Naive thymus-derived CD4-positive, alpha-beta T cell (primary cell): Measurements from ENCODE around the gene SMC1A. TPM values are rescaled to one million over a fixed set of nuclear protein-coding genes. Genes with fewer than 3 reads are reported as not detected.

Experiments
- ATAC-seq: fragments of 150-1000 bp; cut with Tn5 transposase; 2 replicates; pipeline ENCODE4 v1.10.0; 2021; ENCODE audit warnings: mild to moderate bottlenecking, moderate library complexity
- CTCF ChIA-PET: fragments of 350-600 bp; sonication (Branson Sonifier 250); formaldehyde crosslinking; loops from one replicate; lab custom pipeline; 2021; ENCODE audit warnings: antibody characterized with exemption; lab: Charles Lee
- POLR2A ChIA-PET: fragments of 350-600 bp; sonication (Branson Sonifier 250); formaldehyde crosslinking; loops from one replicate; lab custom pipeline; 2021; ENCODE audit warnings: antibody characterized with exemption, inconsistent platforms; lab: Charles Lee
- DNase-seq, 9 donors: peaks; one replicate each; pipeline versions ENCODE4 v3.0.0 to v3.0.0-alpha.2; 2020 to 2022; ENCODE audit warnings: mixed read lengths in 1 of 9
- H3K27ac ChIP-seq: one replicate; pipeline ENCODE4 v1.7.0; 2013; ENCODE audit warnings: mild to moderate bottlenecking, low read depth, low read length, moderate library complexity
- H3K27me3 ChIP-seq, 2 donors: one replicate each; pipeline ENCODE4 v1.7.0; 2013; ENCODE audit warnings: low read length in 2 of 2, mild to moderate bottlenecking in 2 of 2, moderate library complexity in 2 of 2; ENCODE audit not compliant: control insufficient read depth in 2 of 2, insufficient read depth in 2 of 2
- H3K36me3 ChIP-seq, 3 experiments: 1 replicate in 2 of 3; 2 replicates in 1 of 3; pipeline ENCODE4 v1.7.0; 2013; ENCODE audit warnings: low read length in 3 of 3, mild to moderate bottlenecking in 3 of 3, moderate library complexity in 1 of 3; ENCODE audit not compliant: insufficient read depth in 3 of 3, control insufficient read depth in 2 of 3
- H3K4me1 ChIP-seq, 2 donors: one replicate each; pipeline ENCODE4 v1.7.0; 2013; ENCODE audit warnings: low read length in 2 of 2, mild to moderate bottlenecking in 2 of 2, moderate library complexity in 1 of 2; ENCODE audit not compliant: control insufficient read depth in 2 of 2, insufficient read depth in 2 of 2
- H3K4me3 ChIP-seq: 2 replicates; pipeline ENCODE4 v1.7.0; 2013; ENCODE audit warnings: mild to moderate bottlenecking, low read length
- H3K9me3 ChIP-seq, 3 experiments: 1 replicate in 2 of 3; 2 replicates in 1 of 3; pipeline ENCODE4 v1.7.0; 2013; ENCODE audit warnings: low read length in 3 of 3; ENCODE audit not compliant: control insufficient read depth in 2 of 3
- H3K27ac Mint-ChIP-seq, 9 donors: one replicate each; pipeline ENCODE4 v1.8.0; 2020 to 2022; ENCODE audit warnings: mixed read lengths in 9 of 9, mild to moderate bottlenecking in 8 of 9, moderate library complexity in 5 of 9, inconsistent platforms in 2 of 9
- H3K27me3 Mint-ChIP-seq, 5 donors: one replicate each; pipeline ENCODE4 v1.8.0; 2021 to 2022; ENCODE audit warnings: mixed read lengths in 5 of 5, mild to moderate bottlenecking in 1 of 5
- H3K36me3 Mint-ChIP-seq, 5 donors: one replicate each; pipeline ENCODE4 v1.8.0; 2020 to 2022; ENCODE audit warnings: mixed read lengths in 5 of 5, mild to moderate bottlenecking in 3 of 5, inconsistent platforms in 1 of 5
- H3K4me1 Mint-ChIP-seq, 7 donors: one replicate each; pipeline ENCODE4 v1.8.0; 2020 to 2022; ENCODE audit warnings: mixed read lengths in 7 of 7, mild to moderate bottlenecking in 3 of 7, inconsistent platforms in 1 of 7
- H3K4me3 Mint-ChIP-seq, 10 donors: one replicate each; pipeline ENCODE4 v1.8.0; 2020 to 2022; ENCODE audit warnings: mild to moderate bottlenecking in 10 of 10, mixed read lengths in 10 of 10, moderate library complexity in 6 of 10, inconsistent platforms in 2 of 10
- H3K9me3 Mint-ChIP-seq, 11 donors: one replicate each; pipeline ENCODE4 v1.8.0; 2020 to 2022; ENCODE audit warnings: mixed read lengths in 11 of 11, mild to moderate bottlenecking in 4 of 11, inconsistent platforms in 1 of 11, moderate library complexity in 1 of 11
- intact Hi-C, 2 donors: fragments of 100-400 bp; cut with micrococcal nuclease; formaldehyde crosslinking; loops; one replicate each; pipeline ENCODE4 v1.15.1; 2023
- polyA plus RNA-seq, 2 donors: library from polyadenylated mRNA; unstranded; fragments of 300-500 nt; fragmentation: Illumina TruSeq; gene quantifications; one replicate each; pipeline ENCODE4 v1.2.3, GENCODE V29; 2021
- total RNA-seq, 6 experiments: library from RNA in 5 of 6; stranded (reverse) in 5 of 6; gene quantifications; 1 replicate in 5 of 6; 2 replicates in 1 of 6; pipeline ENCODE4 v1.2.3 and lab custom pipeline; 2021 to 2026

SMC1A gene
- total and polyA plus RNA-seq, 7 experiments from 2014 or later, result 53.0 to 108 (median 67.7) TPM

DNA sequence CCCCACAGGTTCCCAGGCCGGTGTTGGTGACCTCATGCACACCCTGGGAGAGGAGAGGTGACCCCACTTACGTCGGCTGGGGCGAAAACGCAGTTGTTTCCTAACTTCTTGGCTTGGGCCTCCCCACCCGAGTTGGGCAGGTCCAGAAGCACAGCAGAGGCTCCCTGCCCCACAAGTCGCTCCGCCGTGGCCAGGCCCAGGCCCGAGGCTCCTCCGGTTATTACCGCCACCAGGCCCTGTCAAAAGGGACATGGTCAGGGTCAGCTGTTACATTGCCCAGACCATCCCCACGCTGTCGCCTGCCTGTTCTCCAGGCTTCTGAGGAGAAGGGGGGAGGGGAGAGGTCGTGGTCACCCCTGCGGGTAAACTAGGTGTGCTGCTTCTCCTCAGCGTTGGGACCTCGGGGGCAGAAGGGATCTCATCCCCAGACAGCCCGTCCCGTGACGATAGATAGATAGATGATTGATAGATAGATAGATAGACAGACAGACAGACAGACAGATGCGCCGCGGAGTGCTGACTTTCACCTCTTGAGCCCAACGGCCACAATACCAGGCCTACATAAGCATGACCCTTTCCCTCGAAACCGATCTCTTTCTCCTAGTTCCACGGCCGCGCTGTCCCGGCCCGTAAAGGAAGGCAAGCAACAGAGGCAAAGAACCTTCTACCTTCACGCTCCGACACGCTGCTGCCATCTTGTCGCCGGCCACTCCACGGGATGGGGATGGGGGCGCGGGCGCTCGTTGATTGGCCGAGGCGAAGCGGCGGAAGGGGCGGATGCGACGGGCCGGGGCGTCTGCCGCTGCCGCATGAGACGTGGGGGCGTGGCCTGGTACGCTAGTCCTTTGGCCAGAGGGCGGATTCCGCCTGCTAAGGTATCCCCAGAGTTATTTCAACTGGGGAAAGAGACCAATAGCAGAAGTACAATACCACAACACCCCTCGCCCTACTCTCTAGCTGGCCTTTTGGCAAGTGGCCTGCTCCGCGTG, 11.5 kb upstream of the SMC1A start, which contains the start of gene HSD17B10:
HSD17B10 (minus strand) TSS at position 720 of the 989 bp plus-strand sequence; CDS start at position 695, 25 bp downstream.
- Histone ChIP-seq H3K36me3 (peaks cover 0 to 16% (median 0%) of the 10 kb centered on the region in 3 experiments), H3K27me3 (no peaks in the 10 kb centered on the region), H3K27ac (peak within 1 kb of the TSS; percentile 82), H3K4me3 (peak within 1 kb of the TSS; percentile 76), H3K4me1 (peaks cover 0 to 11% of the 10 kb centered on the region in 2 donors), H3K9me3 (no peaks in the 10 kb centered on the region)
- Mint-ChIP-seq H3K9me3 (no peaks in the 10 kb centered on the region), H3K4me3 (peak within 1 kb of the TSS; percentile 83 to 99 (median 94)), H3K27ac (peak within 1 kb of the TSS; percentile 85 to 99 (median 94)), H3K4me1 (peaks cover 8 to 32% (median 15%) of the 10 kb centered on the region in 7 donors), H3K36me3 (peaks cover 0 to 6% (median 3%) of the 10 kb centered on the region in 5 donors), H3K27me3 (no peaks in the 10 kb centered on the region)
- intact Hi-C loops, result loop anchor here (1.0 kb wide), 2 partner anchors 12 to 341 kb away; partner anchors contain the start of genes RIBC1 (in 2 of the 2) and SMC1A (in 2 of the 2)
- peak; percentile 70 to 84 (median 81) for DNase-seq
- peak; percentile 99 for ATAC-seq
- CTCF ChIA-PET, result interaction anchor here (0.7 to 3.0 kb wide), 4 partner anchors 11 to 212 kb away, joined by 3 to 10 read pairs (median 4); partner anchors contain the start of genes RIBC1 and SMC1A
- POLR2A ChIA-PET, result interaction anchor here (1.0 to 3.6 kb wide), 3 partner anchors 11 to 146 kb away, joined by 3 to 20 read pairs (median 17); partner anchors contain the start of genes RIBC1 and SMC1A

DNA sequence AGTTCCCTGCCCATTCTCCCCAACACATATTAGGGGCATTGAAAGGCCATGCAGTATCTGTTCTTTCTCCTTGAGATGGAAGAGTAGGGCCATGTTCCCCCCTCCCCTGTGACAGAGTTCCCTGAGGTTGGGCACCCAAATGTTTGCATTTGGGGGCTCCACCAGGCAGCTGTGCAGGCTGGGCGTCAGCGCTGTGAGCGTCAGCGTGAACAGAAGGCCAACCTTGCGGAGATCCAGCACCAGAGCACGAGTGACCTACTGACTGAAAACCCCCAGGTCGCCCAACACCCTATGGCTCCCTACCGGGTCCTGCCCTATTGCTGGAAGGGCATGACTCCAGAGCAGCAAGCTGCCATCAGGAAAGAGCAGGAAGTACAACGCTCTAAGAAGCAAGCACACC, 7.8 kb upstream of the SMC1A start:
- H3K36me3 ChIP-seq, result peaks cover 0 to 16% (median 0%) of the 10 kb centered on the region in 3 experiments
- CTCF ChIA-PET, result no interaction called here
- H3K27me3 Mint-ChIP-seq, result no peaks in the 10 kb centered on the region
- H3K4me1 ChIP-seq, result peaks cover 0 to 11% of the 10 kb centered on the region in 2 donors
- peak overlapping the region in 2 of 10 donors; percentile 14 to 48 for H3K4me3 Mint-ChIP-seq
- H3K27me3 ChIP-seq, result no peaks in the 10 kb centered on the region
- POLR2A ChIA-PET, result interaction anchor here (0.9 kb wide), 1 partner anchor 143 kb away, joined by 3 read pairs; no protein-coding TSS in a partner anchor
- no peak for DNase-seq
- H3K4me1 Mint-ChIP-seq, result peaks cover 9 to 15% (median 13%) of the 10 kb centered on the region in 7 donors
- intact Hi-C loops, result no loop called here
- H3K9me3 Mint-ChIP-seq, result no peaks in the 10 kb centered on the region
- peak overlapping the region in 1 of 9 donors; percentile 40 for H3K27ac Mint-ChIP-seq
- H3K36me3 Mint-ChIP-seq, result peaks cover 0 to 6% (median 3%) of the 10 kb centered on the region in 5 donors
- no peak overlapping the region for H3K27ac ChIP-seq
- H3K9me3 ChIP-seq, result no peaks in the 10 kb centered on the region
- no peak overlapping the region for H3K4me3 ChIP-seq
- no peak for ATAC-seq

DNA sequence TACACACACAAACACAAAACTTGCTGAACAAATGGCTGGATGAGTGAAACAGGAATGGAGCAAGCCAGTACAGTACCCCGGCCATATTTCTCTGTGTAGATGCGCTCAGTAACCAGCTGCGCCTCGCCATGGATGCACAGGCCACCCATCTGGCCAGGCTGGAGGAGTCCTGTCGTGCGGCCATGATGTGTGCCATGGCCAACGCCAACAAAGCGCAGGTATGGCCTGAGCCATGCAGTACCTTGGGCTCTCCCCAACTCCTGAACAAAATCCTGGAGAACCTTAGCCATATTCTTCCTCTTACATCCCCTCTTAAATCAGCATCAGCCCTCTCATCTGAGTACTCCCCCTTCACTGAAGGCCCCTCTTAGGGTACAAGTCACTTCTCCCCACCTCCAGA, 7.3 kb upstream of the SMC1A start:
- POLR2A ChIA-PET, result no interaction called here
- no peaks in the 10 kb centered on the region for H3K27me3 ChIP-seq
- Mint-ChIP-seq H3K27ac (peak overlapping the region in 1 of 9 donors; percentile 22), H3K4me1 (peaks cover 9 to 12% (median 10%) of the 10 kb centered on the region in 7 donors), H3K36me3 (peaks cover 0 to 6% (median 3%) of the 10 kb centered on the region in 5 donors), H3K9me3 (no peaks in the 10 kb centered on the region), H3K4me3 (no peak overlapping the region), H3K27me3 (no peaks in the 10 kb centered on the region)
- CTCF ChIA-PET, result no interaction called here
- no peak overlapping the region for H3K27ac ChIP-seq
- H3K9me3 ChIP-seq, result no peaks in the 10 kb centered on the region
- peaks cover 0 to 10% of the 10 kb centered on the region in 2 donors for H3K4me1 ChIP-seq
- intact Hi-C loops, result no loop called here
- no peak for DNase-seq
- no peak for ATAC-seq
- peaks cover 0 to 16% (median 0%) of the 10 kb centered on the region in 3 experiments for H3K36me3 ChIP-seq
- H3K4me3 ChIP-seq, result no peak overlapping the region

DNA sequence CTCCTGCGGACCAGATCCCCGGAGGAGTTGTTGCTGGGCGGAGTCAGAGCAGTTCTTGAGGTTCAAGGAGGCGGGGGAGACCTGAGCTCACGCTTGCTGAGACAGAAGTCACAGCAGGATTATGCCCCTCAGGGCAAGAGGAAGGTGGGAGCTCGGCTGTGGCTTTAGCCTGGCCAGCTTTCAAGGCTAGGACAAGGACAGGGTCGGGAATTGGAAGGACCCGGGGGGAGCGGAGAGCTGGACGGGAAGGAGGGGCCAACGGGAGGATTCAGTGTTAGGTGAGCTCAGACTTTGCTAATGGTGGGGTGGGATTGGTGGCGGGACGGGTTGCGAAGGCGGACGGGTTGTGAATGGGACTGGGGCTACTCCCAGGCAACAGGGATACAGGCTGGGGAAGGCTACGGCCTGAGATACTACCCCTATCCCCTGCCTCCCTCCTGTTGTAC, 430 bp upstream of the SMC1A start, which contains the start of gene RIBC1:
RIBC1 (plus strand) TSS at position 13 of the 446 bp plus-strand sequence. CDS start 3,404 bp downstream, outside the sequence.
- H3K4me3 Mint-ChIP-seq, result peak within 1 kb of the TSS; percentile 89 to 100 (median 96)
- intact Hi-C loops, result loop anchor here (1.0 to 5.0 kb wide), 10 partner anchors 11 to 1384 kb away; partner anchors contain the start of genes FAM120C (in 2 of the 2), HSD17B10 (in 2 of the 2), KDM5C (in 2 of the 2) and PHF8 (in 2 of the 2)
- peaks cover 0 to 7% (median 0%) of the 10 kb centered on the region in 5 donors for H3K36me3 Mint-ChIP-seq
- no peaks in the 10 kb centered on the region for H3K9me3 Mint-ChIP-seq
- H3K27ac Mint-ChIP-seq, result peak within 1 kb of the TSS; percentile 93 to 100 (median 99)
- no peaks in the 10 kb centered on the region for H3K27me3 Mint-ChIP-seq
- DNase-seq, result no peak
- ATAC-seq, result no peak
- Histone ChIP-seq H3K27ac (peak within 1 kb of the TSS; percentile 91), H3K27me3 (no peaks in the 10 kb centered on the region), H3K9me3 (no peaks in the 10 kb centered on the region), H3K36me3 (no peaks in the 10 kb centered on the region), H3K4me1 (peaks cover 10 to 15% of the 10 kb centered on the region in 2 donors), H3K4me3 (peak within 1 kb of the TSS; percentile 91)
- POLR2A ChIA-PET, result interaction anchor here (0.5 to 2.4 kb wide), 9 partner anchors 10 to 621 kb away, joined by 3 to 20 read pairs (median 5); partner anchors contain the start of genes HSD17B10, KDM5C, PHF8 and TSPYL2
- peaks cover 6 to 40% (median 24%) of the 10 kb centered on the region in 7 donors for H3K4me1 Mint-ChIP-seq
- CTCF ChIA-PET, result interaction anchor here (2.2 kb wide), 1 partner anchor 13 kb away, joined by 10 read pairs; no protein-coding TSS in a partner anchor

DNA sequence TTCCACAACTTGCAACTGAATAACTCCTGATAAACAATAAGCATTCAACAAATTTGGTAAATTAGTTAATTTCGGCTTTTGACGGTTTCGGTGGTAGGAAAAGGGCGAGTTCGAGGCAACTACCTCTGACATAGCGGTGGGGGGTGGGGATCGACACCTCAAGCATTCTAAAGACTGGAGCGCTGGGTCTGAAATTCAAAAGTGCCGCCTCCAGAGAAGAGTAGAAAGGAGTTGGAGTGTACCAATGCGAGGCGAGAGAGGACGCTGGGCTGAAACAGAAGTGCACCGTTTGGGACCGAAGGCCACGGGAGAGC, 725 bp downstream of the SMC1A start:
- ATAC-seq (peak; percentile 34), DNase-seq (peak in 1 of 9 donors; percentile 58)
- no peaks in the 10 kb centered on the region for H3K36me3 ChIP-seq
- peak overlapping the region; percentile 91 for H3K4me3 ChIP-seq
- Mint-ChIP-seq H3K27me3 (no peaks in the 10 kb centered on the region), H3K4me3 (peak overlapping the region; percentile 89 to 100 (median 96)), H3K27ac (peak overlapping the region; percentile 93 to 100 (median 99)), H3K9me3 (no peaks in the 10 kb centered on the region), H3K36me3 (peaks cover 0 to 7% (median 0%) of the 10 kb centered on the region in 5 donors), H3K4me1 (peaks cover 12 to 46% (median 30%) of the 10 kb centered on the region in 7 donors)
- H3K27me3 ChIP-seq, result no peaks in the 10 kb centered on the region
- H3K9me3 ChIP-seq, result no peaks in the 10 kb centered on the region
- CTCF ChIA-PET, result interaction anchor here (0.9 to 2.2 kb wide), 2 partner anchors 12 to 14 kb away, joined by 3 to 10 read pairs; no protein-coding TSS in a partner anchor
- POLR2A ChIA-PET, result interaction anchor here (0.6 to 2.4 kb wide), 4 partner anchors 10 to 164 kb away, joined by 3 to 20 read pairs (median 11); partner anchors contain the start of gene HSD17B10
- H3K27ac ChIP-seq, result peak overlapping the region; percentile 91
- H3K4me1 ChIP-seq, result peaks cover 10 to 15% of the 10 kb centered on the region in 2 donors
- intact Hi-C loops, result loop anchor here (1.0 to 5.0 kb wide), 10 partner anchors 13 to 1386 kb away; partner anchors contain the start of genes FAM120C (in 2 of the 2), HSD17B10 (in 2 of the 2), KDM5C (in 2 of the 2) and PHF8 (in 2 of the 2)
